ENCODE measurements around the gene AQP9.
"Not testable (repeated sequence)": the region's sequence is repeated elsewhere in the genome, so short reads cannot be mapped to it uniquely, and the experiment has no call there.

Gene AQP9

DNA sequence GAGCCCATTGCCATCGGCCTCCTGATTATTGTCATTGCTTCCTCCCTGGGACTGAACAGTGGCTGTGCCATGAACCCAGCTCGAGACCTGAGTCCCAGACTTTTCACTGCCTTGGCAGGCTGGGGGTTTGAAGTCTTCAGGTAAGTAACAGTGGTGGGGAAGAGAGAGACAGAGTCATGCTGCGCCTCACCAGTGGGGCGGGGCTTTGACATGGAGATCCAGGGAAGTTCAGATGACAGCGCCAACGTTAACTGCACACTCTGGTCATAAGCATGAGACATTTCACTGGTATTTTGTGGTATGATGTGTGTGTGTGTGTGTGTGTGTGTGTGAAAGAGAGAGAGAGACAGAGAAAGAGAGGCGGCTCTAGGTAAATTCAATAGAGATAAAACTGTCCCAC lies 41.0 kb downstream of the AQP9 start:
- DNase-seq (ENCODE audit: low read depth in 1 of 2, low spot score in 1 of 2) = no peak

DNA sequence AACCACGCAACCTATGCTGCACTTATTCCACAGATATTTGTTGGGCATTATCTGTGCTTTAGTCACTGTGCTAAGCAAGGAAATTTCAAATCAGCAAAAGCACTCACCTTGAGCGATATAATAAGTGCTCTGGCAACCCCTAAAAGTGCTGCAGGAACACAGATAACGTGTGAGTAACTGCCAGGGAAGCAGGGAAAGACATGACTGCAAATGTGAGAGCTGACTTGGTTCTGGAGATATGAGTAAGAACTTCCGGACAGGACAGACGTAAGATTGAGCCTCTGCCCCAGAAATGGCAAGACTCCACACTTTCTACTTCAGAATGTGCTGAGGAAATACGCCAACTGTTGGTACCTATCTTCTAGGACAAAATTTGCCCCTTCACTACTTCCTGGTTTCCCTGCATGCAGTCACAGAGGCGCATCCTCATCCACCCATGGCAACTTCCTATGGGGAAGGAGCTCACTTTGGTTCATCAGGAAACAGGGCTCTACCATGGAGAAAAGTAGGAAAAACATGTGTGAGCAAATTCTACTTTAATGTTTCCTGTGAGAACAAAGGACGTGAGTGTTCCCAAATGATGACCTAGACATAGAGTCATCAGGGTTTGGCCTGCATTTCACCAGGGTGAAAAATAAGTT lies 41.7 kb downstream of the AQP9 start:
- no peak for DNase-seq (ENCODE audit: low read depth in 1 of 2, low spot score in 1 of 2)

DNA sequence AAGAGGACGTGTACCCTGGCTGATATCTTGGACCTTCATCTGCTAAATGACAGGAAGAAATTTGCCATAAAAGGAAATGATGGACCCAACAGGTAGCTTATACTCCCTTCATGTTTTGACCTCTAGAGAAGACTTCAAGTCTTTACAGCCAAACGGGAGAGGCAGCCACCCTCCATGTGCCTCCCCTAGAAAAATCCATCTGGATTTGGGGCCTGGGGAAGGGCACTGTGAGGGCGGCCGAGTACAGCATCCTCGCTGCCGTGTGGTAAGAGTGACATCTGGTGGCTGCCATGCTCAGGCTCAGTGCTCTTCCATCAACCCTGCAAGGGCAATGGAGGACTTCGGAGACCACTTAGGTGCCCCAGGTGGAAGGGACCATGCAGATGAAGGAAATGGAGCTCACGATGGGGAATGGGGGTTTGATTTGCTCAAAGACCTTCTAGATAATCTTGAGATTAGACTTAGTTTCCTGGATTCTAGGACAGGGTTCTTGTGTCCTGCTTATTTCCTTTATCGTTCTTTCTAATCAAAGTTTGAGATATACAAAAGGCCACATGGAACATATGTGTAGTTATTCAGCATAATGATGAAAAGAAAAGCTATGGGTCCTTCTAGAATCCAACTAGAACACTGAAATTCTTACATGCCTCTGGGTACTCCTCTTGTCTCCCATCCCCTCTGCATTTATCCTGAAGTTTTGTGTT lies 44.4 kb downstream of the AQP9 start:
- DNase-seq (ENCODE audit: low read depth in 1 of 2, low spot score in 1 of 2) = peak in 1 of 2 donors; percentile 15

DNA sequence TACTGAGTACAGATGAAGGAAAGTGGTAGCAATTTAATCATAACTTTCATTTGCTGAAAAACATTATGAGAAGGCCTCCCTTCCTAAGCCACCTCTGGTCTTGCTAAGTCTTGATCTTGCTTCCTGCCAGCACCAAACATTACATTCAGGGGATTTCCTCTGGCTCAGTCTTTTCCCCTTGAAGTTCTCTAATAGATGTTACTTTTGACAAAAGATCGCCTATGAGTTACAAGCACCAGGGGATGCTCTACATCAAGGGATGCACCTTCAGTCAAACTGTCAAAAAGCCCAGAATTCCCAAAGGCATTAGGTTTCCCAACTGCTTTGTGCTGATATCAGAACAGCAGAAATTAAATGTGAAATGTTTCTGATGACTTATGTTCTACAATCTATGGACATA lies 47.3 kb downstream of the AQP9 start:
- no peak for DNase-seq (ENCODE audit: low read depth in 1 of 2, low spot score in 1 of 2)

DNA sequence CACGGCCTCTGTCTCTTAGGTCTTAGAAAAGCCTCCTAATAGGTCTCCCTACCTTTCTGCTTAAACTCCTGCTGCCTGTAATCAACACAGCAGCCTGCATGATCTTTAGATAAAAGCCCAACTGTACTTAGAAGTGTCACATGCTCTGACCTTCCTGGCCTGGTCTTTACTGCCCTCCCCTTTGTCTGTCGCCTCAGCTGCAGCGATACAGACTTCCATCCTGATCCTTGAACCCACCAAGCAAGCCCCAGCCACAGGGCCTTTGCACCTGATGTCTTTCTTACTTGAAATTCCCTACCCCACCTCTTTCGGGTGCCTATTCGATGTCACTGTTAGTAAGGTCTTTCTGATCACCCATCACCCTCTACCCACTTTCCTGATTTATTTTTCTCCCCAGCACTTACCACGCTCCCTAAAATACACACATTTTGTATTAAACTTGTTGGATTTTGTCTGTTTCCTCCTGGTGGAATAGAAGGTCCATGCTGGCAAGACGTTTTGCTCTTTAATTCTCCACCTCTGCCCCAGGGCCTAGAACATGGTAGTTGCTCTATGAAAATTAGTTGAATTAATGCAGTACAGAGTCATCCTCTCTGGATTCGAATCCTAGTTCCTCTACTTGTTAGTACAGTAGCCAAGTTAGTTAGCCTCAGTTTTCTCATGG lies 51.1 kb downstream of the AQP9 start:
- DNase-seq (ENCODE audit: low read depth in 1 of 2, low spot score in 1 of 2) = no peak

DNA sequence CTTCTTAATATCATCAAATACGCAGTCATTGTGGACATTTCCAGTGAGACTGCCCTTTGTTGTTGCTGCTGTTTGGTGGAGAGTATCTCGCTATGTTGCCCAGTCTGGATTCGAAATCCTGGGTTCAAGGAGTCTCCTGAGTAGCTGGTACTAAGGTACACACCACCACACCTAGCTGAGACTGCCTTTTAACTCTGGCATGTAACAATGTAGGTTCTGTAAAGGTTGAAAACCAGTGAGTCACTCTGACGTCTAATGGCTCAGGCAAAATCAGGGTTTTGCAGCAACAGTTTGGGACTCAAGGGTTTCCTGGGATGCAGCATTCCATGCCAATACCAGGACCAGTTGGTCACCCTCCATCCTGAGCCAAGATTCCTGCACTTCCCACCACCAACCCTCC lies 52.2 kb downstream of the AQP9 start:
- no peak for DNase-seq (ENCODE audit: low read depth in 1 of 2, low spot score in 1 of 2)

DNA sequence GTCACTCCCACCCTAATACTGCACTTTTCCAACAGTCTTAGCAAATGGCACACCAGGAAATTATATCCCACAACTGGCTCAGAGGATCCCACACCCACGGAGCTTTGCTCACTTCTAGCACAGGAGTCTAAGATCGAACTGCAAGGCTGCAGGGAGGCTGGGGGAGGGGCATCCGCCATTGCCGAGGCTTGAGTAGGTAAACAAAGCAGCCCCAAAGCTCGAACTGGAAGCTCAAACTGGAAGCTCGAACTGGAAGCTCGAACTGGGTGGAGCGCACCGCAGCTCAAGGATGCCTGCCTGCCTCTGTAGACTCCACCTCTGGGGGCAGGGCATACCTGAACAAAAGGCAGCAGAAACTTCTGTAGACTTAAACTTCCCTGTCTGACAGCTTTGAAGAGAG lies 55.5 kb downstream of the AQP9 start:
- not testable (repeated sequence) for DNase-seq (ENCODE audit: low read depth in 1 of 2, low spot score in 1 of 2)

DNA sequence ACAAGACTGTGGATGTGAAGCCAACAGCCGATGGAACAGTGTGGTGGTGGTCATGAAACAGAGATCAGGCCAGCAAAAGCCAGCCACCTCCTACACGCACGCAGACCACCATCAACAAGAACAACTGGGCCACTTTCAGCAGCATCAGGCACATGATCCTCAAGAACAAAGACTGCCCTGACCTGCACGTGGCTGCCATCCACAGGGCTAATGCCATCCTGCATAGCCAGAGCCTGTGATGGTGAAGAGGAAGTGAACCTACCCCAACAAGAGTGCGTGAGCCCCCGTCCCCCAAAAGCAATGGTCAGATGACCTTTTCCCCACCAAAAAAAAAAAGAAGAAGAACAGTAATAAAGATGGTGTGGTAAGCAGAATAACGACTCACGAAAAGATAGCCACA lies 62.6 kb downstream of the AQP9 start:
- no peak for DNase-seq (ENCODE audit: low read depth in 1 of 2, low spot score in 1 of 2)

DNA sequence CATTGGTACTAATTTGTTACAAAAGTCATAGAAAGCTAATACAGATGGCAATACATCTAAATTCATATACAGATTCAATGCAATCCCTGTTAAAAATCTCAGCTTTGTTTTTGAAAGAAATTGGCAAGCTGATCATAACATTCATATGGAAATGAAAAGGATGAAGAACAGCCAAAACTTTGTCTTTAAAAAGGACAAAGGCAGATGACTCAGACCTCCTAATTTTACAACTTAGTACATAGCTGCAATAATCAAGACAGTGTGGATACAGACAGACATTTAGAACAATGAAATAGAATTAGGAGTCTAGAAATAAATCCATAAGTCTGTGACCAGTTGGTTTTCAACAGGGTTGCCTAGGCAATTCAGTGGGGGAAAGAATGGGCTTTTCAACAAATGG lies 63.3 kb downstream of the AQP9 start:
- DNase-seq (ENCODE audit: low read depth in 1 of 2, low spot score in 1 of 2) = no peak

DNA sequence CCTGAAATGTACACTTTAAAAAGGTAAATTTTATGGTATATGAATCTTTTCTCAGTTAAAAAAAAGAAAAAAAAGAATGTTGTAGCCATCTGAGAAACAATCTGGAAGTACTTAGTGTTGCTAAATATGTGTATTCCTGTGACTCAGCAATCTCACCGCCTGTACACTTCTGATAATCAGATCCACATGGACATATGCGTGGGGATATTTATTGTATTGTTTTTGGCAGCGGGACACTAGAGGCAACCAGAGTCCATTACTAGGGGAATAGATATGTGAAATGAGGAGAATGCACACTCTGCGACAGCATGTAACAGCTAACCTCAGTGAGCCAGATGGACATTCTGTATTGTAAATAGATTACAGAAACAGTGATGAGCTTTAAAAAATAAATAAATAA lies 65.4 kb downstream of the AQP9 start:
- DNase-seq (ENCODE audit: low read depth in 1 of 2, low spot score in 1 of 2) = no peak

DNA sequence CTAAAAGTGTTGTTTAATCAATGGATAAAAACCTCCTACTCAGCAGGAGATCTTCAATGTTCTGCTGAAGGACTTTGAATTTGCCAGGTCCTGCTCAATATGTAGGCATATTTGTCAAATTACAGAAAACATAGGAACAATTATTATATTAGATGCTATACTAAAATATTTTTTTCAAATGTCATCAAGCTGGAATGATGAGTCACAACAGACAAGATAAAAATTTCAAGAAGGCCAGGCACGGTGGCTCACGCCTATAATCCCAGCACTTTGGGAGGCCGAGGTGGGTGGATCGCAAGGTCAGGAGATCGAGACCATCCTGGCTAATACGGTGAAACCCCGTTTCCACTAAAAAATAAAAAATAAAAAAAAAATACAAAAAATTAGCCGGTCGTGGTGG lies 68.0 kb downstream of the AQP9 start:
- DNase-seq (ENCODE audit: low read depth in 1 of 2, low spot score in 1 of 2) = no peak

DNA sequence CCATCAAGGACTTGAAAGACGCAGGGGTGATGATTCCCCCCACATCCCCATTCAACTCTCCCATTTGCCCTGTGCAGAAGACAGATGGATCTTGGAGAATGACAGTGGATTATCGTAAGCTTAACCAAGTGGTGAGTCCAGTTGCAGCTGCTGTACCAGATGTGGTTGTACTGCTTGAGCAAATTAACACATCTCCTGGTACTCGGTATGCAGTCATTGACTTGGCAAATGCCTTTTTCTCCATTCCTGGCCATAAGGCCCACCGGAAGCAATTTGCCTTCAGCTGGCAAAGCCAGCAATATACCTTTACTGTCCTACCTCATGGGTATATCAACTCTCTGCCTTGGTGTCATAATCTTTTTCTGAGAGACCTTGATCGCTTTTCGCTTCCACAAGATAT lies 70.0 kb downstream of the AQP9 start:
- not testable (repeated sequence) for DNase-seq (ENCODE audit: low read depth in 1 of 2, low spot score in 1 of 2)

DNA sequence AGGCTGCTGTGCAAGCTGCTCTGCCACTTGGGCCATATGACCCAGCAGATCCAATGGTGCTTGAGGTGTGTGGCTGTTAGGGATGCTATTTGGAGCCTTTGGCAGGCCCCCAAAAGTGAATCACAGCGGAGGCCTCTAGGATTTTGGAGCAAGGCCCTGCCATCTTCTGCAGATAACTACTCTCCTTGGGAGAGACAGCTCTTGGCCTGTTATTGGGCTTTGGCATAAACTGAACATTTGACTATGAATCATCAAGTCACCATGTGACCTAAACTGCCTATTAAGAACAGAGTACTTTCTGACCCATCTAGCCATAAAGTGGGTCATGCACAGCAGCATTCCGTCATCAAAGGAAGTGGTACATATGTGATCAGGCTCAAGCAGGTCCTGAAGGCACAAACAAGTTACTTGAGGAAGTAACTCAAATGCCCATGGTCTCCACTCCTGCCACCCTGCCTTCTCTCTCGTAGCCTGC lies 70.9 kb downstream of the AQP9 start:
- not testable (repeated sequence) for DNase-seq (ENCODE audit: low read depth in 1 of 2, low spot score in 1 of 2)

DNA sequence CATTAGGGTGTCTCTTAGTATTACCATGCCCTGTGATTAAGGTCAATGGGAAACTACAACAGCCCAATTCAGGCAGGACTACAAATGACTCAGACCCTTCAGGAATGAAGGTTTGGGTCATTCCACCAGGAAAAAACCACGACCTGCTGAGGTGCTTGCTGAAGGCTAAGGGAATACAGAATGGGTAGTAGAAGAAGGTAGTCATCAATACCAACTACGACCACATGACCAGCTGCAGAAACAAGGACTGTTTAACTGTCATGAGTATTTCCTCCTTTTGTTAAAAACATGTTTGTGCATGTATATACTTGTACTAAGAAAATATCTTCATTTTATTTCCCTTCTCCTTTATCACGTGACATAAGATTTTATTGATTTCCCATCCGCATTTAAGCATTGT lies 71.8 kb downstream of the AQP9 start:
- not testable (repeated sequence) for DNase-seq (ENCODE audit: low read depth in 1 of 2, low spot score in 1 of 2)

DNA sequence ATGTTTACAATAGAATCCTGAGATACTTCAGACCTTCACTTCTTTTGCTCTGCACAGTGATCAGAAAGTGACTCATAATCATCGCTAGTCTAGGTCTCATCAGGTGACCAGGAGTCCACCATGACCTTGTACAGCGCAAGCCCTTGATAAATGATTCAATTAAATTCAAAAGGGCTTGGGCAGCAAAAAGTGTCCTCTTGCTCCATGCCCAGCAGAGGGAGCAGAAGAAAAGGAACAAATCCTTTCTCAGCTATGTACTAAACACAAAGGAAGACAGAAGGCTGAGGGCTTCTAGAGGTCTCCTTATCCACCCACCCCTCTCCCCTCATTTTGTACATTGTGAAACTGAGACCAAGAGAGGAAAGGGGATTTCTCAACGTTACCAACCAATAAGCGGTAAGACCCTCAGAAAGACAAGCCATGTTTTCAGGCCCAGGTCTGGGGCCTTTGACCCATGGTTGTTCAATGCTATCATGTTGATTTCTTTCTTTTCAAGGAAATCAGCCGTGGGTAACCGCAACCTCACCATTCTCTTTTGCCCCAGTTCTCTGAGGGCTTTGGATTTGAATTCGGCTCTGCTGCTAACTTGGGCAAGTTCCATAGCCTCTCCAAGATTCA lies 74.8 kb downstream of the AQP9 start:
- no peak for DNase-seq (ENCODE audit: low read depth in 1 of 2, low spot score in 1 of 2)

DNA sequence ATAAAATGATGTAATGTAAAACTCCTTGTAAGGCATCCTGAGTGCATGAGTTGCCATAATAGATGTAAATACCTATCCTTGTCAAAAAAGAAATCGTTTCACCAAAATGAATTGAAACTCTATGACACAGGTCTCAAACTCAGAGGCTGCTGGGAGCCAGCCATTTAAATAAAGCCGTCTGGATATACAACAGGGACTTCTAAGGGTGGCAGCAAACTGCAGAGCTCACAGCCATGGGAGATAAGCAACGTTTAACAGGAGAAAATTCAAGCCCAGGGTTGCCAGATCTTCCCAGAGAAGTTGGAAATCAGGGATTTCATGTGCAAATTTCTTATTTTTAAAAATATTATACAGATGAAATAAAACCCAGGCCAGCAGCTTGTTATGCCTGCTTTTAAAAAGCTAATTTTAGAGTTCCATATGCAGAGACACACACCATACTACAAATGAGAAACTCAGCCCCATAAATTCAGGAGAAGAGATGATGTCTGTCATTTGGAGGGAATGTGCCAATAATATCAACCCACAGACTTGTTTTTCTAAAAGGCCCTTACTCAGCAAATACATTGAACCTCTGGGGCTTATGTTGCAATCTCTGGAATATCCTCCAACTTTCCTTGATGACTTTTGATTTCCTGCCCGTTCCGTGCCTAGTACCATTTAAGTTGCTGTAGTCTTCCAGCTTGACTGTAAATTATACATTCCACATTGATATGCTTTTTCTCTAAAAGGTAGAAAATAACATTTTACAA lies 75.6 kb downstream of the AQP9 start:
- no peak for DNase-seq (ENCODE audit: low read depth in 1 of 2, low spot score in 1 of 2)

DNA sequence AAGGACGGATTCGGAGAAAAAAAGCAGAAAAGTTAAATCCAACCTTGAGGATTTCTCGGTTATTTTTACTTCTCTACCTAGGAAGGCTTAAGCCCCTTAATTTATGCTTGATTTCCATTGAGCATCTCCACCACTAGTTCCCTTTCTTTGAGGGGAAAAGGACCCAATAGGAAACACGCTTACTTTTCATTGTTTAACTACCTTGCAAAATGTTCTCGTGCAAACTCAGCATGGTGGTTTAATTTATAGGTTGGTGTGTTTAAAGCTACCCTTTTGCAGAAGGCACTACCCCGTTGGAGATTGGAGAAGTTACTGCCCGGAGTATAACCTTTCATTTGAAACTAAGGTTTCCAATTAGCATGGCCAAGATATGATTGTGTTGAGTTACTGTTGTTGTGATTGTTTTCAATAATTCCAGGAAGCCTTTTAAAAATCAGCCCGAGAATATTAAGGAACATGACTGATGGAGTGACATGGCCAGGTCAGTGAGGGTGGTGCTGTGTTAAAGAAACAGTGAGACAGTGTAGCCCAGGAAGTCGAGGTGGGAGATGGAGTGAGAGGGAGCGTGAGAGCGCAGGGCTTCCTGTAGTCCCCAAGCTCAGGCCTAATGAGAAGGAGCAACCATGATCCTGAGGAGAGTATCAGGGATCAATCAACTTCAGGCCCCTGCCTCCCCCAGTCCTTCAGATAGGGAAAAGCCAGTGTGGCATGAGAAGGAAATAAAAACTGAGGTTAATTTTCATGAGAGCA lies 76.6 kb downstream of the AQP9 start:
- DNase-seq (ENCODE audit: low read depth in 1 of 2, low spot score in 1 of 2) = no peak

DNA sequence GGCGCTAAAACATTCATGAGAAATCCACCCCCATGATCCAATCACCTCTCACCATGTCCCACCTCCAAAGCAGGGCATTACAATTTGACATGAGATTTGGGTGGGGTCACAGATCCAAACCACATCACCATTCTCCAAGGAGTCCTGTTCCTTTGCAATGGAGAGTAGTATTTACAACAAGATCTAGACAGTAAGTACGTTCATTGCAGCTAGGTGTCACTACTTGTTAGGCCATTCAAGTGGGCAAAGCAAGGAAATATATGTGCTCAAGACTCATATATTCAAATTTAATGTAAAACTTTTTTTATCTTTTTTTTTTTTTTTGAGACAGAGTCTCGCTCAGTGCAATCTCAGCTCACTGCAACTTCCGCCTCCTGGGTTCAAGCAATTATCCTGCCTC lies 79.3 kb downstream of the AQP9 start:
- no peak for DNase-seq (ENCODE audit: low read depth in 1 of 2, low spot score in 1 of 2)

DNA sequence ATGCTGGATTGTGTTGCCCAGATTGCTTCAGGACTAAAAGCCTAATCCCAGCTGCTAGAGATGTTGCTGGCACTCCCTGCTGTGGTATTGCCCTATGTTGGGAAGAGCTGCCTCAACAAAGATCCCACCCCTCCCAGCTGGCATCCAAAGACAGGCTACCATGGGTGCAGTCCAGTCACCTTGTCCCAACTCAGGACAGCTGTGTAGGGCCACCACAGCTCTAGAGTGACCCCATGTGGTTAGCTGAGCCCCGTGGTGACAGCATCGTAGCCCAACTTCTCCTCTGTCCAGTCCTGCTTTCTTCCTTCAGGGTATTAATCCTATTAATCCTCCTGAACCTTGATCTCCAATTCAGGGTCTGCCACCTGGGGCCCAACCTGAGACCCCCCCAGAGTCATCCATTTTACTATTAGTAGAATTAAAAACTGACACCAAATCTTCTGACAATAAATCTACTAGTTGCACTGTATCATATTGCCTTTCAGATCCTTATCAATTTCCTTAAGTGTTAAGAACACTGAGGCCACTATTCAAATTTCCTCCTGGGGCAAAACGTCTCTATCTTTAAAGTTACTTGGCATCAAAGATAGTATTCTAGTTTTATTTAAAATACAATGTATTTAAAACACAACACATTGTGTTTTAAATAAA lies 83.5 kb downstream of the AQP9 start:
- no peak for DNase-seq (ENCODE audit: low read depth in 1 of 2, low spot score in 1 of 2)

DNA sequence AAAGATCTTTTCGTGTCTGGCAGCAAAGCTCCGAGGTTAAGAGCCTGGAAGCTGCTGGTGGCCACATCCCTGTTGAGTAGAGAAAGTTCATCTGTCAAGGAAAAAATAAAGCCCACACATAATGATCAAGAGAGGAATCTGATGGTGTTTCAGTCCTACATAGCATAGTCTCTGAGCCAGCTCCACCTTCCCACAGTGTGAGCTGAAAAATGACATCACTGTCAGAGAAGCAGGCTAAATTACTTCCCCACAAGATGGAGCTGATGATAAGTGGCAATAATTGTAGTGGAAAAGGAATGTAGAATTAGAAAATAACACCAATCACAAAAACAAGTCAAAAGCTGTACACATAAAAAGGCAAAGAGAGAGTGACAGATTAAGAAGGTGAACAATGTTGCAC lies 84.5 kb downstream of the AQP9 start:
- DNase-seq (ENCODE audit: low read depth in 1 of 2, low spot score in 1 of 2) = no peak
